SK-MEL-5 (cell line): ENCODE measurements around the gene C1QTNF6. TPM values are rescaled to one million over a fixed set of nuclear protein-coding genes. Genes with fewer than 3 reads are reported as not detected.
"Not testable (repeated sequence)": the region's sequence is repeated elsewhere in the genome, so short reads cannot be mapped to it uniquely, and the experiment has no call there.

Experiments
- DNase-seq: peaks from one replicate; pipeline ENCODE4 v3.0.0-alpha.2; 2016; ENCODE audit warnings: low read depth, low spot score
- in situ Hi-C: cut with HindIII; loops from 2 replicates; pipeline ENCODE4 v1.10.0; 2016; ENCODE audit warnings: low sequenced_read_pairs, high pct_unique_total_duplicates, low pct_unique_long_range_greater_than_20kb
- polyA plus RNA-seq, 2 experiments: library from polyadenylated mRNA; depleted of rRNA; stranded (reverse); fragments of >200 nt; gene quantifications; 2 replicates each; pipeline ENCODE4 v1.2.3, GENCODE V29; 2015
- total RNA-seq: library from RNA; depleted of rRNA; stranded (reverse); fragments of >200 nt; shearing (Covaris generic); gene quantifications from 2 replicates; pipeline ENCODE4 v1.2.3, GENCODE V29; 2014; rRNA removed

Gene C1QTNF6
- total RNA-seq = 5.9 and 7.6 TPM in 2 replicates
- polyA plus RNA-seq (2015; cell fraction: cytosol; rRNA removed) = 14.7 and 17.1 TPM in 2 replicates
- polyA plus RNA-seq (2015; cell fraction: nucleus; rRNA removed) = 41.9 and 49.4 TPM in 2 replicates

DNA sequence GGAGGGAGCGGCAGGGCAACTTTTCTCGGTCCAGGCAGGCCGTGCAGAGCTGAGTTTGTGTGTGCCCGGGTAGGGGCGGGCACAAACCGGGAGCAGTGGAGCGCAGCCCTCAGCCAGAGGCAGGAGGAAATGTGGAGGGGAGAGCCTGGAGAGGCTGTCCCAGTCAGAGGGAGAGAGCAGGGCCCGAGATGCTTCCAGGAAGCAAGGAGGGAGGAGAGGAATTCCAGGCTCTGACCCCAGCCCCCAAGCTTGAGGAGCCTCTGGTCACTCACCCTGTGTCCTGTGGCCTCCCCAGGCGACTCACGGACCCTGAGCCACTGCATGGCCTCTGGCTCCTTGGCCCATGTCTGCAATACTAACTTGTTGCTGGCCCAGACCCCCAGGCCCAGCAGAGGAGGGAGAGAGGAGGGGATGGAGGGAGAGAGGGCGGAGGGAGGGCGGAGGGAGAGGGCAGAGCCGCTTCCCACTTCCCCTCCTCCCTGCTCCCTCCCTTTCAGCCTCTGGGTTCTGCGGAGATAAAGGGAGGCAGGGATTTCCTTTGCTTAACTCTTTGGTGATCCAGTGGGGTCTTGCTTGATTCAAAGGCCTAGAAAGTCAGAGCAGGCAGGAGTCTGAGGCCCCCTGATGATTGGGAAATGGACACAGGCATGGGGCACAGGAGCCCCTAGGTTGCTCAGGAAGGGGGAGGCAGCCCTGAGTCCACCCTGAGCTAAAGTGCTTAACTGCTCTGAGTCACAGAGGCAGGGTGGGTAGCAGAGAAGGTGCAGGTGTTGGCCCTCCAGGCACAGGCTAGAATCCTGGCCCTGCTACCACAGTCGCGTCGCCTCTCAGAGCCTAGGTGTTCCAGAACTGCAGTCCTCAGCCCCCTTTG, at the start of gene C1QTNF6:
C1QTNF6 (minus strand) TSS at position 357 of the 871 bp plus-strand sequence; CDS start at position 323, 34 bp downstream.
- in situ Hi-C loops = loop anchor here (25.0 kb wide), 1 partner anchor 126 kb away; the partner anchor contains the start of gene KCTD17
- peak; percentile 56 for DNase-seq

DNA sequence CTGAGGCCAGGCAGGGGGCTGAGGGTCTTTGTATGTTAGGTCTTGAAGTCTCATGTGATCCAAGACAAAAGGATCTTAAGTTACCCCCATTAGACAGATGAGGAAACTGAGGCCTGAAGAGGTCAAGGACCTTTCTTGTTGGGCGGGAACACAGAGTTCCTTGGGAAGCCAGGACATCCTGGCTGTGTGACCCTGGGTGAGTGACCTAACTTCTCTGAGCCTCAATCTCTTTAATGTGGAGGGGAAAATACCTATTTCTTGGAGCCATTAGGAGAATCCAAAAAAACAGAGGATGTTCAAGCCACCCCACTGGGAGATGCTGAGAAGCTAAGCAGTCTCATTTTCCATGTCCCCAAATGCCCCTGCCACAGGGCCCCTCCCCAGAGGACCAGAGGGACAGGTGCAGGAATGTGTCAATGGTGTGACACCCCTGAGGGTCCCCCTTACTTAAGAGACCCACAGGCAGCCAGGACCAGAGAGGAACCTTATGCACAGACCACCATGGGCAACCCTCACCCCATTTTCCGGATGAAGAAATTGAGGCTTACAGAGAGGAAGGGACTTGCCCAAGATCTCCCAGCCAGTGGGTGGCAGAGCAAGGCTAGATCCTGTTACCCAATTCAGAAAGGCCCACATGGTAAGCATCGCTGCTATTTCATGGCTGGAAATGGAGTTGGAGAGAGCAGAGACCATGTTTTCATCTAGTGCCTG, 48.0 kb upstream of the C1QTNF6 start:
- no peak for DNase-seq
- in situ Hi-C loops = no loop called here

DNA sequence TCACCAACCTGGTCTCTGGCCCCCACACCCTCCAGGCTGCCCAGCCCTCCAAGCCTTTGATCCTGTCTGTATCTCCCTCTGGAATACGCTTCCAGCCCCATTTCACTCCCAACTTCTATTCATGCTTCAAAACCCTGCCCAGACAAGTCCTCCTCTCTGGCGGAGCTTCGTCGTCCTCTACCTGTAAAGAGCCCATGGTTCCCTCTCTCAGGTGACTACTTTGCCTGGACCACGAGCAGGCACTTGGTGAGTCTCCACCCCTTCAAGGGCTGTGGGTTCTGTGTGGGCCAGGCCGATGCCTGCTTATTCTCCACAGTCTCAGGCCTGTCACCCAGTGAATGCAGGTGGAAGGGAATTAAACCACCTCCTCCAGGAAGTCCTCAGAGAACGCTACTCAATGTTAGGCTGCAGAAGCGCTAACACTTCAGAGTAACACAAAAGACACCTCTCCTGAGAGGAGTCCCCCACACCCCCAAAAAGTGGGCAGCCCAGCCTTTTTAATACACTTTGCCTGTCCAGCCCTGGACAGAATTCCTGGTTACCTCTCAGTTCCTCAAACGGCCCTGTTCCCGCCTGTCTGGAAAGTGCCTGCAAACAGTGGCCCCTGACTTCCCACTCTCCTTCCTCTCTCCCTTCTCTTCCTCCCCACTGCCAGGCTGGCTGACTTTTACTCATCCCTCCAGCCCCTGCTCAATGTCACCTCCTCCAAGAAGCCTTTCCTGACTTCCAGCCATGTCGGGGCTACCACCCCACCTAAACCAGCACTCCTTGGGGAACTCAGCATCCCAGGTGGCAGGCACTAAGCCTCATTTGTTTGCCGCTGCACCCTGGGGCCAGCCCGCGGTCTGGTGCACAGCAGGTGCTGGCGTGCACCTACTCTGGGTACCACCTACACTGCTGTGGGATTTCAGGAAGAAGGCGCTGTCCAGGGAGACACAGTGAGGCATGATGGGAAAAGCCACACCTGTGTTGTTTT, 47.0 kb upstream of the C1QTNF6 start:
- no peak for DNase-seq
- in situ Hi-C loops = no loop called here

DNA sequence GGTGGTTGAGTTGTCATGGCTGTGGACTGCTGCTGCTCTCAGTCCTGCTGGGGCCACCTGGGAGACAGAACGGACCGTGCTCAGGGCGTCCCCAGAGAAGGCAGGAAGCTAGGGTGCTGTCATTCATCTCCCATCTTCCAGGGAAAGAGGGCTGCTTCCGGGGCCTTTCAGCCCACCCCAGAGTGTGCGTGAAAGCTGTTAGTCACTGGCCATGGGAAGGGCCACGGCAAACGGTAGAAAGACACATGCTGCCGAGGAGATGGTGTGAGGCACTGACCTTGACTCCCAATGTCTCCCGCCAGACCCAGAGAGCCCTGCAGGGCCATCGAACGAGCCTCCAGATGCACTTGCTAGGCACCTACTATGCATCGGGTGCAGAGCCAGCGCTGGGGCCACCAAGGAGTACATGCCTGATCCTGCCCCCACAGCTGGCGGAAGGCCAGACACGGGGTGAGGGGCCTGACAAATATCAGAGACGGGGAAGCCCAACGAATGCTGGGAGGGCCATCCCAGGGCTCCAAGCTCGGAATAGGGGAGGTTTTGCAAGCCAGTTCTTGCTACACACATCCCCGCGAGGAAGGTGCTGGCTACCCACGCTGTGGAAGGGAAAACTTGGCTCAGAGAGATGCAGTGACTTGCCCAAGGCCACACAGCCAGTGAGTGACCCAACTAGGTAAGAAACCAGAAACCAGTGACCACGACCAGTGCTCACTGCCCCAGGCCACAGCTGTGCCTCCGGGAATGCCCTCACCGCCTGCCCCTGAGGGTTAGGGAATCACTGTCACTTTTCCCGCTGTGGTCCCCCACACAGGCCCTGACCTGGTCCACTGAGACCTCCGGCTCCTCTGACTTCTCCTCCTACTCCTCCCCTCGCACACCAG, 45.9 kb upstream of the C1QTNF6 start:
- no peak for DNase-seq
- in situ Hi-C loops = no loop called here

DNA sequence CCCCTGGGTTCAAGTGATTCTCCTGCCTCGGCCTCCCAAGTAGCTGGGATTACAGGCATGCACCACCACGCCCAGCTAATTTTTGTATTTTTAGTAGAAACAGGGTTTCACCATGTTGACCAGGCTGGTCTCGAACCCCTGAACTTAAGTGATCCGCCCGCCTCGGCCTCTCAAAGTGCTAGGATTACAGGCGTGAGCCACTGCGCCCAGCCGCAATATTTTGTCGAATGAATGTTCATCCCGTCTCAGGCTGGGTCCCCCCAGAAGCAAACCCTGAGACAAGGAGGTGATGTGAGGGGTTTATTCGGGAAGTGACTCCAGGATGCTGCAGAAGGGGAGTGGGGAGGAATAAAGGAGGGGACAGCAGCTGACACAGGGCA, 45.3 kb upstream of the C1QTNF6 start:
- in situ Hi-C loops = not testable (repeated sequence)

DNA sequence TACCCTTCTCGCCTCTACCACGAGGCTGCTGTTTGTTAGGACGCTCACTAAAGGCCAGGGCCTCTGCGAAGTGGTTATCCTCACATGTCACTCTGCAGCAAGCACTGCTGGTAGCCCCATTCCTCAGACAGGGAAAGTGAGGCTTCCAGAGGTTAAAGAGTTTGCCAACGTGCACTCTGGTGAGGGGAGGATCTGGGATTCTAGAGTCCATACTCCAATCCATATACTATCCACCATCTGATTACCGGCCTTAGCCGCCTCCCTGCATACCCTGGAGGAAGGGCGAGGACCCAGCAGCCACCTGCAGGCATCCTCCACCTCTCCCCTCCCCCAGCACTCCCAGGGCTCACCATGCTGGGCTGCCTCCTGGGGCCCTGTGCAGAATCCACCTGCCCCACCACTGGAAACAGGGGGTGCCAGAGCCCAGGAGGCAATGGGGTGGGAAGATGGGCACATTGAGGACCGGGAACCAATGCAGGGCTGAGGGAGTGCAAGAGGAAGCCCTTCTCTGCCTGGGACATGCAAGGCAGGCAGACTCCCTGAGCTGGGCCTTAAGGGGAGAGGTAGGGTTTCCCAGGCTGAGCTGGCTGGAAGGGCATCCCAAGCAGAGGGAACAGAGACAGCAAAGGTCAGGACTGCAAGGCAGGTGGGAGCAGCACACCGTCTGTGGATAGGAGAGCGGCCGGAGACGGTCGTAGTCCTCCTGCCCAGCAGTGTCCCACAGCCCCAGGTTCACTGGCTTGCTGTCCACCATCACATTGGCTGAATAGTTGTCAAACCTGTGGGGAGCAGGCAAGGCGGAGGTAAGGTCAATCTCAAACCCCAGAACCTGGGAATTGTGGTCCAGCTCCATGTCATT, 44.3 kb upstream of the C1QTNF6 start:
- in situ Hi-C loops = no loop called here
- no peak for DNase-seq

More for the DNA sequence above, 45.3 kb upstream of the C1QTNF6 start:
- DNase-seq = not testable (repeated sequence)

DNA sequence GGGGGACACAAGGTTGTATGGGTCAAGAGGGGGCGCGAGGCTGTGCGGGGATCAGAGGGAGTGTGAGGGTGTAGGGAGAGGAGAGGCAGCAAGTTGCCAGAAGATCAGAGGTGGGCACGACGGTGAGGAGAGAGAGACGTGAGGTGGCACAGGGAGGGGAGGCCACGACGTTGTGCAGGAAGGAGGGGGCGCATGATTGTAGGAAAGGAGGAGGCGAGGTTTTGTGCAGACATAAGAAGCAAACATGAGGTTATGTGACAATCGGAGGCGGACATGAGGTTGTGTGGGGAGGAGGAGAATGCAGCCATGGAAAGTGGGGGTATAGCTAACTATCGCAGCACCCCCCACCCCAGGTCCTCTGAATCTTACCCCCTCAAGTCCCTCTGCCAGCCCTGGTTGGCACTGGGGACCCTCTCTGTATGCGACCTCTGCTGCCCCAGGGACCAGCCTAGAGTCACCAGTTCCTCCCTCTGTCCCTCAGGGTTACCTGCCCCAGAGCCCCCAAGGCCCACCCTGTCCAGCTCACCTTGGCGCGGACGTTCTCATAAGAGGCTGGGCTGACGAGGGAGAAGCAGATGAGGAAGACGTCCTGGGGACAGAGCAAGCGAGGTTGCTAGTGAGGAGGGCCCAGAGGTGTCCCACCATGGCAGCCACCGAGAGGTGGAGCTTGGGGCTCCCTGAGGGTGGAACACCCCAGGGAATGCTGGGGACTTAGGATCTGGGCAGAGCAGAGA, 43.5 kb upstream of the C1QTNF6 start:
- no peak for DNase-seq
- in situ Hi-C loops = no loop called here

DNA sequence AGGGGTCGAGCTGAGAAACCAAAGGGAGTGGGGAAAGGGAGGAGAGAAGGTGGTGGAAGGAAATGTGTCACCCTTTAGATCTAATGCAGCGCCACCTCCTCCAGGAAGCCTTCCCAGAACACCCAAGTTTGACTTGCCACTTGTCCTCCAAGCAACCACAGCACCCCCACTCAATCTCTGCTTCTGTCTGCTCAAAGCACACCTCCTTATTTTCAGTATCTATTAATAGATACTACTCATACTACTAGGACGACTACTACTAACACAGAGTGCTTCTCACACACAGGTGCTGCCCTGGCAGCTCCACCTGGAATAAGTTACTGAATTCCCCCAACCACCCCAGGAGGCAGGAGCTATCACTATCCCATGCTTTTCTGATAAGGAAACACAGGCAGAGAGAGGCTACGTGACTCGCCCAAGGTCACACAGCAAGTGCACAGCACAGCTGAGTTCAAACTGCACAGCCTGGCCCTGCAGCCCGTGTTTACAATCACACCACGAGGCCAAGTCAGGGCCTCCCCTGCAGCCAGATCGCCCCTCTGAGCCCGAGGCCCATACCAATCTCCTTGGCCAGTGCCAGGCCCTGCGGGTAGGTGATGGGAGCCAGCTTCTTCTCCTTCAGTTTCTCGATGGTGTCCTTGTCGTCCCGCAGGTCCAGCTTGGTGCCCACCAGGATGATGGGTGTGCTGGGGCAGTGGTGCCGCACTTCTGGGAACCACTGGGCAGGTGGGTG, 42.8 kb upstream of the C1QTNF6 start:
- DNase-seq = no peak
- in situ Hi-C loops = no loop called here

DNA sequence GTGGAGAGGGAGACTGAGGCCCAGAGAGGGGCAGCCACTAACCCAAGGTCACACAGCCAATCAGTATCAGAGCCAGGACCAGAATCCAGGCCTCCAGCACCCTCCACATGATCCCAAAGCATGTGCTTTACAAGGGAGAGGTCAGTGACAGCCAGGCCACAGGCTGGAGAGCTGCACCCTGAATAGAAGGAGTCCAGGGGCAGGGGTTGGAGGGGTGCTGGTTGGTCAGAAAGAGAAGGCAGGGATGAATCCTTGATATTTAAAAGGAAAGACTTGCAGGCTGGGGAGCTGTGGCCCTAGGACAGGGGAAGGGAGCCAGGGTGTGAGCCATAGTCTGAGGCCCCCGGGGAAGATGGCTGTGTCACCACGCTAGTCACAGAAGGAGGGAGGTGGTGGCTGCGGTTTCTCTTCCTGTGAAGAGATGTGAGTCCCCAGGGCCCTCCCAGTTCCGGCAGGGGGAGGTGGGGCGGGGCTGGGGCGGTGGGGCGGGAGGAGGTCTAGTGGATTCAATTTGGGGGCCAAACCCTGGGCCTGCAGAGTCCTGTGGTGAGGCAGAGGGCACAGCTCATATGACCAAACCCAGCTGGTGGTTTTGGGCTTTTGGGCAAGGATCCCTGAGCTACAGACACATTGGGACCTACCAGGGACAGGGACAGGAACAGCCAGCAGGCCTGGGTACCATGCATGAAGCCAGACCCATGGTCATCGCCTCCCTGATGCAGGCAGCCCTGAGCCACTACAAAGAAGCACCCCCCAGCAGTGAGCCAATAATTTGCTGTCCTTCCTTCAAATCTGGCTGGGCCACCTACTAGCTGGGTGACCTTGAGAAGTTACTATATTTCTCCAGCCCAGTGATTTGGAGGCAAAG, 42.0 kb upstream of the C1QTNF6 start:
- in situ Hi-C loops = no loop called here
- DNase-seq = no peak

DNA sequence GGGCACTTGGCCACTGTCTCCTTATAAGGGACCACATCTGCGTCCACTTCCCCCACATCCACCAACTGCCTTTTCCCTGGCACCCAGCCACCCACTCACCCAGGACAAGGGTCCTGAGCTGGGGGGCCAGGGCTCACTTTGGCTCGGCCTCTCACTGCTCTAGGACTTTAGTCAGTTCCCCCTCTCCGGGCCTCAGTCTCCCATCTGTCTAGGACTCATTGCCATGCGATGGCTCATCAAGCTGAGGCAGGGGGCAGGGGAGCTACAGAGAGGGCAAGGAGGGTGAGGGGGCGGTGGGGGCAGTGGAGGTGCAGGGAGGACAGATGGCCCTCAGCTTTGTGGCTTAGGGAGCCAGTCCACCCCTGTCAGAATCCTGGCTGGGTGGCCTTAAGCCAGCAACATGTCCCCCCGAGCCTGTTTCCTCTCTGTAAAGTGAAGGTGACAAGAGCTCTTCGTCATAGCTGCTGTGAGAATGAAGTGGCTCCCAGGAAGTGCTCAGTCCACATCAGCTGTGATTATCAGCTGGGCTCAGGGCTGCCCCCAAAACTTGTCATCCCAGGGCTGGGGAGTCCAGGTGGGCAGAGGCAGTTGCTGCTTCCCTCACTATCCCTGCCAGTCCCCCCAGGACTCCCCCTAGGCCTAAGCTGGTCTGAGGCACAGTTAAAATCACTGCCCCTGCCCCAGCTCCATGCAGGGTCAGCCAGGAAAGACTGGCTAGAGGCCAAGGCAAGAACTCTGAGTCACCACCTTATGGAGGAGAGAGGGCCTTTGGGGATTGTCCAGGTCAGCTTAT, 41.2 kb upstream of the C1QTNF6 start:
- in situ Hi-C loops = no loop called here

DNA sequence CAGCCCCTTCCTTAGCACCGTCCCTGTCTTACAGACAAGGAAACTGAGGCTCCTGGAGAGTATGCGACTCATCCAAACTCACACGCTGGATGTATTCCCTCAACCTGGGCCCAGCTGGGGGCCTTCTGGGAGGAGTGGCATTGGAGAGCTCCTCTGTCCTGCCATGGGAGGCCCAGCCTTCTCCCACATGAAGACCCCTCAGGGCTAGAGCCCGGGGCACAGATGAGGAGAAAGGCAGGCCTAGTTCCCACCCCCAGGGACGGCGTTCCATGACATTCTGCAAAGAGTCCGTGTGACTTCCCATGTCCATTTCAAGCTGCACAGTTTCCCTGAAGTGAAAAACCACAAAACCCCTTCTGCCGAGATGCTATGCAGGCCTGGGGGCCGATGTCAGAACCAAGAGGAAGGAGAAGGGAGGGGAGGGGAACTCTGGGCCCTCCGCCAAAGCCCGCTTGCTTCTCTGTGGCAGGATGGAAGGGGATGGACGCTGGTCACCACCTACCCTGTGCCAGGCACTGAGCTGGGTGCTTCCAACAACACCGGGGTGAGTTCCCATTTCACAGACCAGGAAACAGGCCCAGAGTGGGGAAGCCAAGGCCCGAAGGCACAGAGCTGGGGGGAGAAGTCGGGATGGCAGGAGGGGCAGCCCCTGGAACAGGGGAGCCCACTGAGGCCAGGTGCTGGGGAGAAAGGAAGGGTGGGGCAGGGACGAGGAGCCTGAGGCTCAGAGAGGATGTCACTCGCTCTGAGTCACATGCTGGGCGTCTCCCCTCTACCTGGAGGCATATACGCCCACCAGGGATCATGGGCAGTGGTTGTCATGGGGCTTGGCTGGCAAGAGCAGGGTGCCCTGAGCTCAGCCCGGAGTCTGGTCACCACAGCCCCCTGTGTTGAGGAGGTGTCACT, 40.3 kb upstream of the C1QTNF6 start:
- DNase-seq = no peak
- in situ Hi-C loops = no loop called here

More for the DNA sequence above, 41.2 kb upstream of the C1QTNF6 start:
- peak; percentile 32 for DNase-seq

DNA sequence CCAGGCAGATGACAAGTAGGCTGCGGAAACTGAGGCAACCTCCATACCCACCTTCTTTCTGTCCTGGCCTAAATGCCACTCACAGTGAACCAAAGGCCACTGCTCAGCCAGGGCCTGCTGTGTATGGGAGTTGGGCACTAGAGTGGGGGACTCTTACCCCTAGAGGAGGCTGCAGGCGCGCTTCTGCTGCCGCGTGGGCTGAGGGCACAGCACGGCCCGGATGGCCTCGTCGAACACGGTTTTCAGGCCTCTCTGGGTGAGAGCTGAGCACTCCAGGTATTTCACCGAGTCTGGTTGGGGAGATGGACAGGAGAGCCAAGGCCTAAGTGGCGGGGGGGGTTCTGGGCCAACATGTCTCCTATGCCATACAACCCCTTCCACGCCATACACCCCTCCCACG, 38.5 kb upstream of the C1QTNF6 start:
- in situ Hi-C loops = no loop called here
- DNase-seq = no peak
